Spleen (tissue), 13 donors: ENCODE measurements around the gene OR51G1. TPM values are rescaled to one million over a fixed set of nuclear protein-coding genes. Genes with fewer than 3 reads are reported as not detected.
"Not testable (repeated sequence)": the region's sequence is repeated elsewhere in the genome, so short reads cannot be mapped to it uniquely, and the experiment has no call there.

Source experiments
- DNase-seq: peaks from one replicate; pipeline ENCODE4 v3.0.0-alpha.2; 2020
- H3K27ac ChIP-seq, 8 donors: fragments of 200-600 bp; sonication (generic) in 7 of 8; 1 replicate in 4 of 8; 2 replicates in 4 of 8; pipeline versions ENCODE4 v1.5.0 to v1.8.0; 2016 to 2021; ENCODE audit warnings: inconsistent platforms in 4 of 8, mild to moderate bottlenecking in 4 of 8, moderate library complexity in 1 of 8
- H3K27me3 ChIP-seq, 7 donors: fragments of 200-600 bp; sonication (generic) in 6 of 7; replicated peaks in 1 of 7; 1 replicate in 4 of 7; 2 replicates in 3 of 7; pipeline versions ENCODE4 v1.5.0 to v1.8.0; 2016 to 2021; ENCODE audit warnings: inconsistent platforms in 3 of 7, mild to moderate bottlenecking in 1 of 7
- H3K36me3 ChIP-seq, 6 donors: fragments of 200-600 bp; sonication (generic) in 5 of 6; 1 replicate in 4 of 6; 2 replicates in 2 of 6; pipeline versions ENCODE4 v1.5.0 to v1.8.0; 2016 to 2021; ENCODE audit warnings: inconsistent platforms in 2 of 6
- H3K4me1 ChIP-seq, 6 donors: fragments of 200-600 bp; sonication (generic) in 5 of 6; 1 replicate in 3 of 6; 2 replicates in 3 of 6; pipeline versions ENCODE4 v1.5.0 to v1.8.0; 2016 to 2021; ENCODE audit warnings: inconsistent platforms in 3 of 6
- H3K4me3 ChIP-seq, 8 donors: fragments of 200-600 bp; sonication (generic) in 7 of 8; 1 replicate in 4 of 8; 2 replicates in 4 of 8; pipeline versions ENCODE4 v1.5.0 to v1.8.0; 2016 to 2021; ENCODE audit warnings: inconsistent platforms in 4 of 8, mild to moderate bottlenecking in 4 of 8, moderate library complexity in 2 of 8
- H3K9me3 ChIP-seq, 8 donors: fragments of 200-600 bp; sonication (generic) in 7 of 8; 1 replicate in 4 of 8; 2 replicates in 4 of 8; pipeline versions ENCODE4 v1.5.0 to v1.8.0; 2016 to 2021; ENCODE audit warnings: inconsistent platforms in 4 of 8
- CTCF ChIP-seq, 11 experiments: fragments of 200-600 bp in 7 of 11; fragments of 450-650 bp in 4 of 11; sonication (generic) in 4 of 11; IDR thresholded peaks in 8 of 11; conservative IDR thresholded peaks in 3 of 11; 1 replicate in 7 of 11; 2 replicates in 4 of 11; pipeline versions ENCODE4 v1.4.0 to v1.8.0; 2016 to 2021; ENCODE audit warnings: antibody characterized with exemption in 11 of 11, inconsistent platforms in 4 of 11, mild to moderate bottlenecking in 1 of 11
- POLR2A ChIP-seq, 3 donors: fragments of 450-650 bp; IDR thresholded peaks; one replicate each; pipeline ENCODE4 v1.5.1; 2017; ENCODE audit warnings: antibody characterized with exemption in 3 of 3, mild to moderate bottlenecking in 1 of 3
- POLR2AphosphoS5 ChIP-seq, 3 donors: sonication (generic); formaldehyde crosslinking; IDR thresholded peaks; one replicate each; pipeline ENCODE4 v1.5.1; 2017; ENCODE audit warnings: antibody characterized with exemption in 3 of 3
- WGBS, 5 donors: extraction: QIAGEN DNeasy Blood & Tissue Kit in 3 of 5; methylation state at CpG; one replicate each; pipeline versions ENCODE4 v1.1.5 to v1.1.7; 2013 to 2018; 5-methylcytosine and 5-hydroxymethylcytosine counted together
- intact Hi-C: fragments of 100-400 bp; cut with DNase I; formaldehyde crosslinking; loops from one replicate; pipeline ENCODE4 v1.15.0; 2023; ENCODE audit warnings: low total_unique reads
- long read RNA-seq, 2 donors: transcript quantifications; one replicate each; lab custom pipeline, GENCODE V29; 2026
- polyA plus RNA-seq, 3 donors: library from polyadenylated mRNA; stranded (reverse); fragments of 200-250 nt; gene quantifications; one replicate each; pipeline ENCODE4 v1.2.1, GENCODE V29; 2013
- total RNA-seq, 7 donors: library from RNA; depleted of rRNA in 3 of 7; stranded (reverse); fragments of >200 nt in 3 of 7; fragmentation: NEBNext Ultra II Directional in 4 of 7; extraction: Animal tissue kit (Norgen Biotek cat#: 25700) in 4 of 7; gene quantifications; one replicate each; pipeline versions ENCODE4 v1.1.0 to v1.2.1, GENCODE V29; 2016 to 2021
- donor health status: healthy with polysubstance abuse.
- donor health status: DM: no; HTN: no; CAD: no; lungs with moderate emphysema.
- donor health status: DM: no; HTN: no; CAD: no.
- donor health status: Bipolar disorder and iron deficiency.
- donor health status: healthy.
- donor health status: DM: no; HTN: no; CAD: no.
- donor health status: DM: yes; HTN: yes; CAD: no.

Gene OR51G1
- not detected for total RNA-seq
- polyA plus RNA-seq, result not detected
- long read RNA-seq, donor 1, result 0 reads
- long read RNA-seq, donor 2, result 0 reads

- 50 to 95% (median 83%) methylated on average over 1 of the region's 1 CpG for WGBS, 5 donors
- Histone ChIP-seq H3K4me3 (no peak within 1 kb of the TSS), H3K27ac (no peak within 1 kb of the TSS), H3K27me3 (no peaks in the 10 kb centered on the region), H3K36me3 (no peaks in the 10 kb centered on the region), H3K4me1 (no peaks in the 10 kb centered on the region), H3K9me3 (no peaks in the 10 kb centered on the region)
- intact Hi-C loops, result no loop called here
- TF ChIP-seq POLR2A (IDR thresholded peaks at IDR 0.05), result no peak
- no peak for TF ChIP-seq POLR2AphosphoS5 (IDR thresholded peaks at IDR 0.05)
- TF ChIP-seq CTCF (IDR thresholded peaks at IDR 0.05 in 8 of 11, conservative IDR thresholded peaks at IDR 0.05 in 3 of 11), result no peak
- DNase-seq, result no peak
Measured at GRCh38 chr11:4924239-4924638, at the start of gene OR51G1. TSS of gene OR51G1 (minus strand) at chr11:4924339. CDS start at chr11:4924339, 0 bp downstream.

- no peak for DNase-seq
- no peak for TF ChIP-seq POLR2A (IDR thresholded peaks at IDR 0.05)
- TF ChIP-seq POLR2AphosphoS5 (IDR thresholded peaks at IDR 0.05), result no peak
- no peak for TF ChIP-seq CTCF (IDR thresholded peaks at IDR 0.05 in 8 of 11, conservative IDR thresholded peaks at IDR 0.05 in 3 of 11)
Measured at GRCh38 chr11:4962816-4963215, 38.7 kb upstream of the OR51G1 start.

GRCh38 chr11:4960877-4961276 lies 36.7 kb upstream of the OR51G1 start:
- H3K27ac ChIP-seq, result no peak overlapping the region
- H3K27me3 ChIP-seq, result no peaks in the 10 kb centered on the region
- no peak overlapping the region for H3K4me3 ChIP-seq
- H3K9me3 ChIP-seq, result peaks cover 0 to 7% (median 0%) of the 10 kb centered on the region in 8 donors
- intact Hi-C loops, result no loop called here
- no peaks in the 10 kb centered on the region for H3K4me1 ChIP-seq
- TF ChIP-seq POLR2AphosphoS5 (IDR thresholded peaks at IDR 0.05) (no peak), POLR2A (IDR thresholded peaks at IDR 0.05) (no peak), CTCF (IDR thresholded peaks at IDR 0.05 in 8 of 11, conservative IDR thresholded peaks at IDR 0.05 in 3 of 11) (no peak)
- no peaks in the 10 kb centered on the region for H3K36me3 ChIP-seq
- no peak for DNase-seq
- 70 to 85% (median 79%) methylated on average over 3 of the region's 3 CpGs for WGBS, 5 donors

More at GRCh38 chr11:4962816-4963215, 38.7 kb upstream of the OR51G1 start:
- H3K4me1 ChIP-seq, result no peaks in the 10 kb centered on the region
- intact Hi-C loops, result no loop called here
- peaks cover 0 to 7% (median 0%) of the 10 kb centered on the region in 8 donors for H3K9me3 ChIP-seq
- H3K27ac ChIP-seq, result no peak overlapping the region
- H3K36me3 ChIP-seq, result no peaks in the 10 kb centered on the region
- 68 to 86% (median 79%) methylated on average over 1 of the region's 1 CpG for WGBS, 5 donors
- no peaks in the 10 kb centered on the region for H3K27me3 ChIP-seq
- H3K4me3 ChIP-seq, result no peak overlapping the region

GRCh38 chr11:4957396-4957795 lies 33.3 kb upstream of the OR51G1 start:
- 80 to 93% (median 87%) methylated on average over 4 of the region's 4 CpGs for WGBS, 5 donors
- Histone ChIP-seq H3K27me3 (no peaks in the 10 kb centered on the region), H3K4me3 (no peak overlapping the region), H3K27ac (no peak overlapping the region), H3K36me3 (no peaks in the 10 kb centered on the region), H3K9me3 (no peaks in the 10 kb centered on the region), H3K4me1 (no peaks in the 10 kb centered on the region)
- DNase-seq, result no peak
- intact Hi-C loops, result no loop called here
- TF ChIP-seq POLR2A (IDR thresholded peaks at IDR 0.05) (no peak), POLR2AphosphoS5 (IDR thresholded peaks at IDR 0.05) (no peak), CTCF (IDR thresholded peaks at IDR 0.05 in 8 of 11, conservative IDR thresholded peaks at IDR 0.05 in 3 of 11) (no peak)

GRCh38 chr11:4955613-4956012 lies 31.5 kb upstream of the OR51G1 start, which contains the start of gene OR51A2:
TSS of gene OR51A2 (minus strand) at chr11:4955713. CDS start at chr11:4955713, 0 bp downstream.
- intact Hi-C loops, H3K27me3 ChIP-seq, H3K4me3 ChIP-seq, DNase-seq, H3K9me3 ChIP-seq, H3K27ac ChIP-seq, H3K36me3 ChIP-seq, H3K4me1 ChIP-seq: not testable (repeated sequence)
- 65 to 84% (median 76%) methylated on average over 2 of the region's 2 CpGs for WGBS, 5 donors
